Right lobe of liver (tissue), 4 donors: ENCODE results near the gene VEGFD.
"Not testable (repeated sequence)": the region's sequence is repeated elsewhere in the genome, so short reads cannot be mapped to it uniquely, and the experiment has no call there.

Experiments
- CTCF ChIP-seq, 4 donors: fragments of 200-600 bp in 3 of 4; fragments of 450-650 bp in 1 of 4; IDR thresholded peaks; one replicate each; pipeline versions ENCODE4 v1.5.1 to v1.8.0; 2016 to 2022; ENCODE audit warnings: antibody characterized with exemption in 4 of 4, mild to moderate bottlenecking in 2 of 4
- POLR2A ChIP-seq: fragments of 450-650 bp; IDR thresholded peaks from one replicate; pipeline ENCODE4 v1.6.1; 2017; ENCODE audit warnings: antibody characterized with exemption, mild to moderate bottlenecking
- donor health status: DM: no; HTN: no; CAD: no.
- donor health status: DM: no; HTN: no; CAD: no.
- donor health status: DM: no; HTN: yes; CAD: no.

- TF ChIP-seq POLR2A; CTCF (IDR thresholded peaks at IDR 0.05): not testable (repeated sequence)
These were observed 78.3 kb downstream of the VEGFD start for GRCh38 chrX:15305899-15306298.
